PFSK-1 (cell line): ENCODE measurements around the gene ADCY4.
A peak's percentile ranks its signal among the peaks of the same experiment; 100 is the strongest.

Source experiments
- FOXP2 ChIP-seq: optimal IDR thresholded peaks from 2 replicates; pipeline ENCODE3; 2011; ENCODE audit warnings: borderline replicate concordance, control low read depth, inconsistent platforms; ENCODE audit not compliant: insufficient read depth; ENCODE audit errors: extremely low read length, extremely low read depth
- POLR2AphosphoS5 ChIP-seq: IDR thresholded peaks from 2 replicates; pipeline ENCODE4 v1.6.1; 2012; ENCODE audit warnings: low read depth, mild to moderate bottlenecking, control low read depth, low read length, moderate library complexity
- SIN3A ChIP-seq: IDR thresholded peaks from 2 replicates; pipeline ENCODE4 v1.6.1; 2012; ENCODE audit warnings: mild to moderate bottlenecking, low read length, moderate library complexity, borderline replicate concordance; ENCODE audit not compliant: insufficient read depth
- TAF1 ChIP-seq: IDR thresholded peaks from 2 replicates; pipeline ENCODE4 v1.6.1; 2012; ENCODE audit warnings: low read length, control low read depth, borderline replicate concordance; ENCODE audit not compliant: insufficient read depth
- TF ChIP-seq, protein P1 (sequence below), 2 experiments: IDR thresholded peaks; 2 replicates each; pipeline versions ENCODE4 v1.6.1 to v1.8.0; 2011 to 2012; ENCODE audit warnings: low read depth in 2 of 2, low read length in 2 of 2, control low read depth in 1 of 2, inconsistent platforms in 1 of 2, mild to moderate bottlenecking in 1 of 2, moderate library complexity in 1 of 2; ENCODE audit not compliant: insufficient read depth in 1 of 2

ADCY4 gene

DNA sequence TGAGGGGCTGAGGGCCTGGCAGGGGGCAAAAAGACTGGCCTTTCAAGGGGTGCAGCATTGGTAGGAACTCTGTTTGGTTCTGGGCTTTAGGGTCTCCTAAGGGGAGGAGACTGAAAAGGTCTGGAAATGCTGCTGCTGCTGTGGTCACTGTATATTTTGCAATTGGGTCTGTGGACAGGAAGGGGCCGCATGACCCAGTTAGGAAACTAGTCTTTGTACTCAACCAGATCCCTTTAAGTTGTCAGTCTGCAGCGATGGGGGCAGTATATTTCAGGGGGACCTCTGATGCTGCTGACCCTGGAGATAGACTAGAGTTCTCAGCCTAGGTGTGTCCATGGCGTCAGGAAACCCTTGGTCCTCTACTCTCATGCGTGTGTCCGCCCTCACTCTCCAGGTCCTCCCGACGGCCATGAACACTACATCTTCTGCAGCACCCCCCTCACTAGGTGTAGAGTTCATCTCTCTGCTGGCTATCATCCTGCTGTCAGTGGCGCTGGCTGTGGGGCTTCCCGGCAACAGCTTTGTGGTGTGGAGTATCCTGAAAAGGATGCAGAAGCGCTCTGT lies 19.5 kb downstream of the ADCY4 start:
- no peak for TF ChIP-seq SIN3A
- TF ChIP-seq, protein P1, sequence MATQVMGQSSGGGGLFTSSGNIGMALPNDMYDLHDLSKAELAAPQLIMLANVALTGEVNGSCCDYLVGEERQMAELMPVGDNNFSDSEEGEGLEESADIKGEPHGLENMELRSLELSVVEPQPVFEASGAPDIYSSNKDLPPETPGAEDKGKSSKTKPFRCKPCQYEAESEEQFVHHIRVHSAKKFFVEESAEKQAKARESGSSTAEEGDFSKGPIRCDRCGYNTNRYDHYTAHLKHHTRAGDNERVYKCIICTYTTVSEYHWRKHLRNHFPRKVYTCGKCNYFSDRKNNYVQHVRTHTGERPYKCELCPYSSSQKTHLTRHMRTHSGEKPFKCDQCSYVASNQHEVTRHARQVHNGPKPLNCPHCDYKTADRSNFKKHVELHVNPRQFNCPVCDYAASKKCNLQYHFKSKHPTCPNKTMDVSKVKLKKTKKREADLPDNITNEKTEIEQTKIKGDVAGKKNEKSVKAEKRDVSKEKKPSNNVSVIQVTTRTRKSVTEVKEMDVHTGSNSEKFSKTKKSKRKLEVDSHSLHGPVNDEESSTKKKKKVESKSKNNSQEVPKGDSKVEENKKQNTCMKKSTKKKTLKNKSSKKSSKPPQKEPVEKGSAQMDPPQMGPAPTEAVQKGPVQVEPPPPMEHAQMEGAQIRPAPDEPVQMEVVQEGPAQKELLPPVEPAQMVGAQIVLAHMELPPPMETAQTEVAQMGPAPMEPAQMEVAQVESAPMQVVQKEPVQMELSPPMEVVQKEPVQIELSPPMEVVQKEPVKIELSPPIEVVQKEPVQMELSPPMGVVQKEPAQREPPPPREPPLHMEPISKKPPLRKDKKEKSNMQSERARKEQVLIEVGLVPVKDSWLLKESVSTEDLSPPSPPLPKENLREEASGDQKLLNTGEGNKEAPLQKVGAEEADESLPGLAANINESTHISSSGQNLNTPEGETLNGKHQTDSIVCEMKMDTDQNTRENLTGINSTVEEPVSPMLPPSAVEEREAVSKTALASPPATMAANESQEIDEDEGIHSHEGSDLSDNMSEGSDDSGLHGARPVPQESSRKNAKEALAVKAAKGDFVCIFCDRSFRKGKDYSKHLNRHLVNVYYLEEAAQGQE (IDR thresholded peaks at IDR 0.05; ENCODE audit: insufficient read depth in 1 of 2, low read depth in 2 of 2, low read length in 2 of 2): no peak
- no peak for TF ChIP-seq TAF1
- TF ChIP-seq POLR2AphosphoS5: no peak
- no peak for TF ChIP-seq FOXP2

DNA sequence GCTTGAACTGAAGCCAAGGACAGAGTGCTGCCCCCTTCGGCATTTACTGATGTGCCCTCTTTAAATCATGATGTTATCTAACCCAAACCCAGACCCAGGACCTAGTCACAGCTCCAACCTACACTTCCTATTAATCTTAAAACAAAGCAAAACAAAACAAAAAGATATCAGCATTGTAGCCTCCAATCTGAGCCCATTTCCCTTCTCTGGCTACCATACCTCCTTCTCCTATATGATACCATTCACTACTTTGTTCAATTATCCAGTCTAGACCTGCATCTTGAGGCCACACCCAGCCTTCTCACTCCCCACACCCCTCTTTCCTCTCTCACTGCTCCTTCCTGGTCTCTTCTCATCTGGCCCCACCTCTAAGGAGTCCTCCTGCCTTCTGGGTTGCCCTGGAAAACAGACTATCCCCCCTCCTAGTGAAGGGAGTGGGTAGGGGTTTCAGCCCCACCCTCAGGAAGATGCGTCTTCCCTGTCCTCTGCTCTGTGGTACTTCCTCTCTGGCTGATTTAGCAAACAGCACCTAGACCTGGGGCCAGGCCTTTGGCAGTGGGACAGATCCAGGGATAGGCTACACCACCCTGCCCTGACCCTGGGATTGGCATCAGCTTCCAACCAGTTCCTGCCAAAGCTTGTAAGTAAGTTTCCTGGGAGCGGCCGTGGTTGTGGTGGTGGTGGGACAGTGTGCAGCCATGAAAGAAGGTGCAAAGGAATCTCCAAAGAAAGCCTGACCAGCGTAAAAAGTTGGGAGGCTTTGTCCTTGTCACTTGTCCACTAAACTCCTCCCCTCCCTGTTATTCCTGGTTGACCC lies 20.3 kb downstream of the ADCY4 start:
- no peak for TF ChIP-seq TAF1
- TF ChIP-seq SIN3A: no peak
- no peak for TF ChIP-seq FOXP2
- TF ChIP-seq POLR2AphosphoS5: no peak
- TF ChIP-seq, protein P1 (IDR thresholded peaks at IDR 0.05; ENCODE audit: insufficient read depth in 1 of 2, low read depth in 2 of 2, low read length in 2 of 2): no peak

DNA sequence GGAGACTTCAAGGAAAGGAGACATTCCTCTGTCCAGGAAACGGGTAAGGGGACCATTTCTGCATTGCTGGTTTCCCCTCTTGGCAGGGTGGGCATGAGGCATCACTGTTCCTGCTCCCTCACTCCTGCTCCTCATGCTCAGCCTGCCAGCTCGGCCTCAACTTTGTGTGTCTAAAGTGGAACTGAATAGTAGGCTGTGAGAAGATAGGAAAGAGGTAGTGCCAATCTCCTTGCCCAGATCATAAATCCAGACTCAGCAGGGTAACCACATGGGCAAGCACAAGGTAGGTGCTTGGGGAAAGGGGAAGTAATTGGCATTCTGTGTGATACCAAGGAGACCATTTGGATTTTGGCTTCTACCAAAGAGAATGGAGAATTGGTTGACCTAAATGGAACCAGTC lies 21.0 kb downstream of the ADCY4 start:
- no peak for TF ChIP-seq POLR2AphosphoS5
- no peak for TF ChIP-seq FOXP2
- no peak for TF ChIP-seq TAF1
- TF ChIP-seq SIN3A: no peak
- TF ChIP-seq, protein P1 (IDR thresholded peaks at IDR 0.05; ENCODE audit: insufficient read depth in 1 of 2, low read depth in 2 of 2, low read length in 2 of 2): no peak

DNA sequence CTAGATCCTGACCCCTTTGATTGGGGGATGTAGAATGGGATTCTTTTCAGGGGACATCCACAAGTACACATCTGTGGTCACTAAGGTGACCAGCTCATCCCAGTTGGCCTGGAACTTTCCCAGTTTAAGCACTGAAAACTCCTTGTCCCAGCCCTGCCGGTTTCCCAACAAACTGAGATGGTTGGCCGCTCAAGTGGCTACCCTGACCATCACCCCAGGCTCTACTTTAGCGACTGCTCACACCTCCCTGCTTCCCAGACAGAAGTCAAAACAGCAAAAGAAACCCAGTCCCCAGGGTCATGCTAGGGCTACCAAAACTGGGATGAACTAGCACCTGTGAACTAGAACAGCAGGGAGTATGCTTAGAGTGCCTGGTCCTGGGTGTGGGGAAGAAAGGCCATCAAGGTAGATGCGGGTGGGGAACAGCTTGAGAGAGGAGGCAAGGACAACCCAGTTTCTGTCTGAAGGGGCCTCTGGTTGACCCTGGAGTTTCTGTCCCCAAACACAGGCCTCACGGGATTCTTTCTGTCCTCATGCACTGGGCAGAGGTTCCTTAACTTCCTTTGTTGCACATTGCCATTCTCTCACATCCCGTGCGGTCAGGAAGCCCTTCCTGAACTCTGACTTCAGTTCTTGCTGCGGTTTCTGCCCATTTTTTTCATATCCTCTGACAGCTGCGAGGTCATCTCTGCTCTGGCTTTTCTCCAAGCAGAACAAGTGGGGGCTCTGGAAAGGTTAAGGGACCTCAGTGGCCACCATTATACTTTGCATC lies 21.9 kb downstream of the ADCY4 start:
- TF ChIP-seq POLR2AphosphoS5 (0 out of 2 replicates have a peak, but pooled peaks have one; percentile 30), SIN3A (no peak)

DNA sequence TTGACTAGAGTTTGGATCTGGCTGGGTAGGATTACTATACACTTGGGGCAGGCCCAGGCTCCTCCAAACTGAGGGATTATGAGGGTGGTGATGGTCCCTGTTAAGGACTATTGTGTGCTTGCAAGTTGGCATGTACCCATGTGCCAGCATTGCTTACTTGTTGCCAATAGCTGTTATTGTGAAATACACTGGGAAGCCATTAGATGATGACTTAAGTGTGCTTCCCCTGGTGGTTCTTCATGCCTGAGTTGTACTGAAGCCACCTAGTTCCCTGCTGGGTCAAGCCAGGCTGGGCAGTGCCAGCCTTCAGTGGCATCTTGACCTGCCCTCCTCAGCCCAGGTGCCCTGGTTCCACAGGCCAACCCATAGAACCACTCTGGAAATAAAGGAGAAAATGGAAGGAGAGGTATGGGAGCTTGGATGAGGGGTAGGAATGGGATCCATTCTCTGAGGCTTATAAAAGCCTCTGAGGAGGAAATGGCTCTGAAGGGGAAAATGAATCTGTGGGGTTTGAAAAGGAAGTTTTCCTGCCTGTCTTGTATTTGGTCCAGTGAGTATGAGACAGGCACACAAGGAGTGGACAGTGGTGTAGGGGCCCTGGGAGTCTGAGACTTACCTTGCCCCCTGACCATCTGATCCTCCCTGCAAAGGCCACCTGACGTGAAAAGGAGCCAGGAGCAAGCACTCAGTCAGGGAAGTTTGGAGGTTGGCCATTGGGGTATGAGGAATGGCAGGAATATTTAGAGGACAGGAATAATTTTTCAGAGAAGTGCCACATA lies 22.8 kb downstream of the ADCY4 start:
- TF ChIP-seq TAF1 (no peak), POLR2AphosphoS5 (no peak), FOXP2 (no peak), SIN3A (no peak)
- TF ChIP-seq, protein P1 (IDR thresholded peaks at IDR 0.05; ENCODE audit: insufficient read depth in 1 of 2, low read depth in 2 of 2, low read length in 2 of 2): no peak
